ENCODE data around the gene DYNLT3. TPM values are rescaled to one million over a fixed set of nuclear protein-coding genes. Genes with fewer than 3 reads are reported as not detected.

The DYNLT3 gene
- total RNA-seq, 1 donor from 2014 or later = 27.5 TPM

DNA sequence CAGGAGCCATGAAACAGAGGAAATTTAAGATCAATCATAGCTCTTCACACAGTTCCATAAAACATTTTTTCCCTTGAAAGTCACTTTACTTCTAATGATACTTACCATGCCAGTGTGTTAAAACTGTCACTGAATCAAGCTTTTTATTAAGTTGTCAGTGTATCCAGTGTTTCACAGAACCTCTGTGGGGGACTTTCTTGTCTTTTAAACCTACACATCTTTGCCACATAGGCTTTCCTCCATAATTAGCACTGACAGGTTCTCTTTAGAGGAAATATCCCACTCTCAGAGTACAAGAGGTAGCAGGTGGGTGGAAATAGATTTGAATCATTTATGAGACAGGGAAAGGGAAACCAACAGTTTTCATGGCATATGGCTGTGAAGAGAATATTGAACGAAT lies 25.8 kb upstream of the DYNLT3 start:
- TF ChIP-seq, protein P1, sequence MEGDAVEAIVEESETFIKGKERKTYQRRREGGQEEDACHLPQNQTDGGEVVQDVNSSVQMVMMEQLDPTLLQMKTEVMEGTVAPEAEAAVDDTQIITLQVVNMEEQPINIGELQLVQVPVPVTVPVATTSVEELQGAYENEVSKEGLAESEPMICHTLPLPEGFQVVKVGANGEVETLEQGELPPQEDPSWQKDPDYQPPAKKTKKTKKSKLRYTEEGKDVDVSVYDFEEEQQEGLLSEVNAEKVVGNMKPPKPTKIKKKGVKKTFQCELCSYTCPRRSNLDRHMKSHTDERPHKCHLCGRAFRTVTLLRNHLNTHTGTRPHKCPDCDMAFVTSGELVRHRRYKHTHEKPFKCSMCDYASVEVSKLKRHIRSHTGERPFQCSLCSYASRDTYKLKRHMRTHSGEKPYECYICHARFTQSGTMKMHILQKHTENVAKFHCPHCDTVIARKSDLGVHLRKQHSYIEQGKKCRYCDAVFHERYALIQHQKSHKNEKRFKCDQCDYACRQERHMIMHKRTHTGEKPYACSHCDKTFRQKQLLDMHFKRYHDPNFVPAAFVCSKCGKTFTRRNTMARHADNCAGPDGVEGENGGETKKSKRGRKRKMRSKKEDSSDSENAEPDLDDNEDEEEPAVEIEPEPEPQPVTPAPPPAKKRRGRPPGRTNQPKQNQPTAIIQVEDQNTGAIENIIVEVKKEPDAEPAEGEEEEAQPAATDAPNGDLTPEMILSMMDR (IDR thresholded peaks at IDR 0.05) = no peak
- H3K9me3 Mint-ChIP-seq (ENCODE audit: unreplicated experiment) = peaks cover 14% of the 10 kb centered on the region
- H3K27me3 Mint-ChIP-seq (ENCODE audit: unreplicated experiment) = no peaks in the 10 kb centered on the region
- H3K4me1 Mint-ChIP-seq (ENCODE audit: unreplicated experiment) = peaks cover 20% of the 10 kb centered on the region
- H3K4me3 Mint-ChIP-seq (ENCODE audit: unreplicated experiment) = no peak overlapping the region
- no peak for DNase-seq (ENCODE audit: extremely low spot score, unreplicated experiment)
- no peaks in the 10 kb centered on the region for H3K36me3 Mint-ChIP-seq (ENCODE audit: unreplicated experiment)
- no peak overlapping the region for H3K27ac Mint-ChIP-seq (ENCODE audit: unreplicated experiment)

DNA sequence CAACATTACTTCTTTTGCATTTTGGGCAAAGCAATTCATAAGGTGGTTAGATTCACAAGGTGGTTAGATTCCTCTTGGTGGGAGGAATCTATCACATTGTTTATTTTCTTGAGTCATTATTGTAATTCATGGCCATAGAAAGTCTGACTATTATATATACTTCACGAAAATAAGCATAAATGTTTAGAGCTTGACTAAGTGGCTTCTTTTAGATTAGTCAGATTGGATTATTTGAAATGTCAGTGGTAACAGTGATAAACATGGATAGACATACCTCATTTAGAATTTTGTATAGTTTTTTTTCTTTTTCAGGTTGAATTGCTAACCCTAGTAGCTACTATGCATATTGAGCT lies 24.9 kb upstream of the DYNLT3 start:
- Mint-ChIP-seq H3K27me3 (ENCODE audit: unreplicated experiment) (no peaks in the 10 kb centered on the region), H3K36me3 (ENCODE audit: unreplicated experiment) (no peaks in the 10 kb centered on the region), H3K9me3 (ENCODE audit: unreplicated experiment) (peaks cover 19% of the 10 kb centered on the region), H3K4me3 (ENCODE audit: unreplicated experiment) (no peak overlapping the region), H3K4me1 (ENCODE audit: unreplicated experiment) (peaks cover 20% of the 10 kb centered on the region), H3K27ac (ENCODE audit: unreplicated experiment) (peak overlapping the region; percentile 9)
- TF ChIP-seq, protein P1 (IDR thresholded peaks at IDR 0.05) = no peak
- no peak for DNase-seq (ENCODE audit: extremely low spot score, unreplicated experiment)

DNA sequence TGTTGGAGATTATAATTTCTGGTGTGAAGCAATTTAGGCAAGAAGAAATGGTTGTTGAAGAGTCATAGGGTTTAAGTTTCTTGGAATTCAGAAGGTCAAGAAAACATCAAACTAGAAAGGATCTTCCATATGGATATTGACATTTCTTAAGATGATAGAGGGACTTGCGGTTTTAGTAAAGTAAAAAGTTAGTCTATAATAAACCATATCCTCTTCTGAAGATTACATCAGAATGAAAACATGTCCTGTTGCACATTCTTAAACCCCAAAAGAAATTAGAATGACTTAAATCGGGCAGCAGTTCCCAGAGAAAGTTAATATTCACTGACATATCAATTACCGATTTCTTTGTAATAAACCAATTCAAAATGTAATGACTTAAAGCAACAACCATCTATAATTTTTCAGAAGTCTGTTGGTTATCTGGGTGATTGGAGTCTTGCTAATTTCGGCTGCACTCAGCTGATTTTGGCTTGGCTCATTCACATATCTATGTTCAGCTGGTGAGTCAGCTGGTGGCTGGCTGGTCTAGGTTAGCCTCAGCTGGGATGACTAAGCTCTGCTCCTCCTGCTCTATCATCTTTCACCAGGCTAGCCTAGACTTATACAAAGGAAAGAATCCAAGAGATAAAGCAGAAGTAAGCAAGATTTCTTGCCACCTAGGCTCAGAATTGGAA lies 24.4 kb upstream of the DYNLT3 start:
- H3K4me1 Mint-ChIP-seq (ENCODE audit: unreplicated experiment) = peaks cover 20% of the 10 kb centered on the region
- H3K27ac Mint-ChIP-seq (ENCODE audit: unreplicated experiment) = peak overlapping the region; percentile 9
- H3K9me3 Mint-ChIP-seq (ENCODE audit: unreplicated experiment) = peaks cover 24% of the 10 kb centered on the region
- no peak for DNase-seq (ENCODE audit: extremely low spot score, unreplicated experiment)
- no peak overlapping the region for H3K4me3 Mint-ChIP-seq (ENCODE audit: unreplicated experiment)
- H3K36me3 Mint-ChIP-seq (ENCODE audit: unreplicated experiment) = no peaks in the 10 kb centered on the region
- TF ChIP-seq, protein P1 (IDR thresholded peaks at IDR 0.05) = no peak
- H3K27me3 Mint-ChIP-seq (ENCODE audit: unreplicated experiment) = no peaks in the 10 kb centered on the region

GRCh38 chrX:37867536-37868153 lies 20.3 kb upstream of the DYNLT3 start:
- Mint-ChIP-seq H3K4me1 (ENCODE audit: unreplicated experiment) (peaks cover 30% of the 10 kb centered on the region), H3K27me3 (ENCODE audit: unreplicated experiment) (no peaks in the 10 kb centered on the region), H3K27ac (ENCODE audit: unreplicated experiment) (no peak overlapping the region), H3K4me3 (ENCODE audit: unreplicated experiment) (no peak overlapping the region), H3K9me3 (ENCODE audit: unreplicated experiment) (peaks cover 29% of the 10 kb centered on the region), H3K36me3 (ENCODE audit: unreplicated experiment) (no peaks in the 10 kb centered on the region)
- TF ChIP-seq, protein P1 (IDR thresholded peaks at IDR 0.05) = no peak
- no peak for DNase-seq (ENCODE audit: extremely low spot score, unreplicated experiment)

DNA sequence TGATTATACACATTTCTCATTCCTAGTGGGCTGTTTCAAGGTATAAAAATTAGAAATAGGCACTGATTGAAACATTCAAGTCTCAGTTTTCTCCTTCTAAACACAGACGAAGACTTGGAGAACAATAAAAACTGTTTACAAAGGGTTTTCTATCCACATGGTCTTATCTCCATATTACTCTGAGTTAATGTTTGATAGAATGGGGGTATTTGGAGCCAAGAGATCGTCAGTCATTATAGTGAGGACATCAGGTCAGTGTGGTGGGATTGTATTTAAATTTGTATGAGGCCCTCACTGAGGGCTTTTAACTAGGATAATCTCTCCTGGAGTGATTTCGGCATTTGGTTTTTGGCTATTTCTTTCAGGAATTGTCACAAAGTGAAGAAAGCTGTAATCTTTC lies 16.4 kb upstream of the DYNLT3 start:
- peaks cover 32% of the 10 kb centered on the region for H3K9me3 Mint-ChIP-seq (ENCODE audit: unreplicated experiment)
- H3K27ac Mint-ChIP-seq (ENCODE audit: unreplicated experiment) = no peak overlapping the region
- H3K4me3 Mint-ChIP-seq (ENCODE audit: unreplicated experiment) = no peak overlapping the region
- no peaks in the 10 kb centered on the region for H3K36me3 Mint-ChIP-seq (ENCODE audit: unreplicated experiment)
- no peak for DNase-seq (ENCODE audit: extremely low spot score, unreplicated experiment)
- TF ChIP-seq, protein P1 (IDR thresholded peaks at IDR 0.05) = no peak
- peaks cover 33% of the 10 kb centered on the region for H3K4me1 Mint-ChIP-seq (ENCODE audit: unreplicated experiment)
- H3K27me3 Mint-ChIP-seq (ENCODE audit: unreplicated experiment) = no peaks in the 10 kb centered on the region
